ENCODE results near the gene NHLH2. TPM values are rescaled to one million over a fixed set of nuclear protein-coding genes. Genes with fewer than 3 reads are reported as not detected.

The NHLH2 gene
- not detected in 2 replicates for total RNA-seq

GRCh38 chr1:115840605-115841460, at the start of gene NHLH2:
Gene NHLH2, minus strand, starts transcription at chr1:115841126. Its CDS starts 2,754 bp downstream, at chr1:115838372.

Other genes with a start within 250 kb of the NHLH2 start
- 14.1 and 14.3 TPM in 2 replicates for gene VANGL1, start 199.2 kb downstream of the NHLH2 start, total RNA-seq
- not detected in 2 replicates for gene CASQ2, start 72.4 kb downstream of the NHLH2 start, total RNA-seq
- 22.3 and 27.4 TPM in 2 replicates for gene SLC22A15, start 135.4 kb upstream of the NHLH2 start, total RNA-seq

Data from hair follicle dermal papilla cell (primary cell).